ENCODE measurements around the gene FBP2.
"Not testable (repeated sequence)": the region's sequence is repeated elsewhere in the genome, so short reads cannot be mapped to it uniquely, and the experiment has no call there.

The FBP2 gene

GRCh38 chr9:94557376-94557775 is 36.2 kb downstream of the FBP2 start:
- no peak for DNase-seq

GRCh38 chr9:94554439-94555331 is 38.9 kb downstream of the FBP2 start, which contains the start of gene PCAT7:
Gene PCAT7, plus strand, starts transcription at chr9:94555083.
- DNase-seq = no peak

- no peak for DNase-seq
These were observed 39.6 kb downstream of the FBP2 start for GRCh38 chr9:94554078-94554438.

- no peak for DNase-seq
These were observed 40.3 kb downstream of the FBP2 start for GRCh38 chr9:94553029-94553938.

- no peak for DNase-seq
These were observed 47.7 kb downstream of the FBP2 start for GRCh38 chr9:94545940-94546339.

- not testable (repeated sequence) for DNase-seq
These were observed 49.3 kb downstream of the FBP2 start for GRCh38 chr9:94544335-94544734.

GRCh38 chr9:94538908-94539307 is 54.7 kb downstream of the FBP2 start:
- DNase-seq = no peak

- DNase-seq = no peak
These were observed 58.7 kb downstream of the FBP2 start for GRCh38 chr9:94534901-94535300.

- DNase-seq = no peak
These were observed 60.0 kb downstream of the FBP2 start for GRCh38 chr9:94533601-94534000.

GRCh38 chr9:94533155-94533554 is 60.5 kb downstream of the FBP2 start:
- DNase-seq = no peak

- DNase-seq = no peak
These were observed 64.7 kb downstream of the FBP2 start for GRCh38 chr9:94528886-94529285.

GRCh38 chr9:94526951-94527350 is 66.7 kb downstream of the FBP2 start:
- DNase-seq = no peak

- DNase-seq = no peak
These were observed 67.4 kb downstream of the FBP2 start for GRCh38 chr9:94526271-94526670.

GRCh38 chr9:94525396-94526035 is 68.1 kb downstream of the FBP2 start:
- DNase-seq = no peak

GRCh38 chr9:94517254-94517653 is 76.4 kb downstream of the FBP2 start:
- DNase-seq = no peak

GRCh38 chr9:94514722-94515121 is 78.9 kb downstream of the FBP2 start:
- DNase-seq = no peak

- DNase-seq = no peak
These were observed 81.7 kb downstream of the FBP2 start for GRCh38 chr9:94511955-94512265.

- no peak for DNase-seq
These were observed 82.3 kb downstream of the FBP2 start for GRCh38 chr9:94511134-94511954.
